Measurements from ENCODE around the gene GBP1.

DNA sequence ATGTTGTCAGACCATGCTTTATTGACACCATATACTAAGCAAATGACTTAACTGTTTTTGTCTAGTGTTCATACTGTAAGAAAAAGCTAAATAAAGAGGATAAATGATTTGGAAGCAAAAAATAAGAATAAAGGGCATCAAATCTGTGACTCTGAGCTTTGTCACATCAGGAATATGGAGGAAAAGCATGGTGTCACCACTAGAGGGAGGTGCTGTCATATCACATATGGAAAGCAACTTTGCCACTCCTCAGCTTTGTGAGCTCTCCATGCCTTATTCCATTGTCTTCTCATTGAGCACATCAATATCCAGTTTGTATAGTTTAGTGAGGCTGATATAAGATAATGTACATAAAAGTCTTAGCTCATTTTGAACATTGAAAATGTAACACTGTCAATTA, 20.8 kb upstream of the GBP1 start:
- TF ChIP-seq, protein P1, sequence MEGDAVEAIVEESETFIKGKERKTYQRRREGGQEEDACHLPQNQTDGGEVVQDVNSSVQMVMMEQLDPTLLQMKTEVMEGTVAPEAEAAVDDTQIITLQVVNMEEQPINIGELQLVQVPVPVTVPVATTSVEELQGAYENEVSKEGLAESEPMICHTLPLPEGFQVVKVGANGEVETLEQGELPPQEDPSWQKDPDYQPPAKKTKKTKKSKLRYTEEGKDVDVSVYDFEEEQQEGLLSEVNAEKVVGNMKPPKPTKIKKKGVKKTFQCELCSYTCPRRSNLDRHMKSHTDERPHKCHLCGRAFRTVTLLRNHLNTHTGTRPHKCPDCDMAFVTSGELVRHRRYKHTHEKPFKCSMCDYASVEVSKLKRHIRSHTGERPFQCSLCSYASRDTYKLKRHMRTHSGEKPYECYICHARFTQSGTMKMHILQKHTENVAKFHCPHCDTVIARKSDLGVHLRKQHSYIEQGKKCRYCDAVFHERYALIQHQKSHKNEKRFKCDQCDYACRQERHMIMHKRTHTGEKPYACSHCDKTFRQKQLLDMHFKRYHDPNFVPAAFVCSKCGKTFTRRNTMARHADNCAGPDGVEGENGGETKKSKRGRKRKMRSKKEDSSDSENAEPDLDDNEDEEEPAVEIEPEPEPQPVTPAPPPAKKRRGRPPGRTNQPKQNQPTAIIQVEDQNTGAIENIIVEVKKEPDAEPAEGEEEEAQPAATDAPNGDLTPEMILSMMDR (IDR thresholded peaks at IDR 0.05), result peak in 1 of 4 experiments; percentile 51
- TF ChIP-seq POLR2A (IDR thresholded peaks at IDR 0.05), result no peak
